ENCODE data around the gene KIAA1217. TPM values are rescaled to one million over a fixed set of nuclear protein-coding genes. Genes with fewer than 3 reads are reported as not detected.

Gene KIAA1217
- total RNA-seq, 1 donor from 2014 or later = 4.1 TPM

DNA sequence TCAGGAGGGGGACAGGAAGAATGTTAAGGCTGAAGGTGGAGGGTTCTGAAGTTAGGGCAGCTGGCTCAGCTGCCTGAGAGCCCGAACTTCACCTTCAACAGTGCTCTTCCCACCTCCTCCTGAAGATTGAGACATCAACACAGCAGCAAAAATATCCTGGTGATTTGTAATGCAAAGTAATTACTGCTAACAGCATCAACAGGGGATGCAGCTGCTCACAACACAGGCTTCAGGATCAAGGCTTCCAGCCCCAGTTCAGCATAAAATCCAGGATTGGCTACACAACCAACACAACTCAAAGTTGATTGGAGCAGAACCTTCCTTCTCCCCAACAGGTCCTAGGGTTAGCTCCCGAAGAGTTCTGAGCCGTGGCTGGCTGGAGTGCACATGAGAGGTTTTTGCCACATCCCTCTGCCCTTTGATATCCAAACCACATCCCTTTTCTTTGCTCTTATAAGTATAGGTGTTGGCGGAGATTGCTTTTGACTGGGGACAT, 242.4 kb downstream of the KIAA1217 start:
- no peak for FAIRE-seq

DNA sequence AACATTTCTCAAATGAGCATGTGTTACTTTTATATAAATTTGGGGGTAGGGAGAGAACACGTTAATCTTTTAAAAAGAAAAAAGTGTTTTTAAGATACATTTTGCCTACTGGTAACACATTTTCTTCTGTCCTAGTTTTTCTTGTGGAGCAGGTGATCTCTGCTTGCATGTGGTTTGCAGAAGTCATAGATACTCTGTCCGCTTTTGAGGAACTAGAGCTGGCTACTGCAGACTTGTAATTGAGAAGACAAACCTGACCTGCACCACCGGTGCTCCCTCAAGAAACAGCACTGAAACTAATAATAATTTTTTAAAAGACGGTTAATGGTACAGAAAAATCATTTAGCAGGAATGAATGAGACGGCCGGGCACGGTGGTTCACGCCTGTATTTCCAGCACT, 243.1 kb downstream of the KIAA1217 start:
- no peak for DNase-seq (ENCODE audit: low spot score in 2 of 2)

More for the DNA sequence above, 242.4 kb downstream of the KIAA1217 start:
- DNase-seq (ENCODE audit: low spot score in 2 of 2) = no peak

DNA sequence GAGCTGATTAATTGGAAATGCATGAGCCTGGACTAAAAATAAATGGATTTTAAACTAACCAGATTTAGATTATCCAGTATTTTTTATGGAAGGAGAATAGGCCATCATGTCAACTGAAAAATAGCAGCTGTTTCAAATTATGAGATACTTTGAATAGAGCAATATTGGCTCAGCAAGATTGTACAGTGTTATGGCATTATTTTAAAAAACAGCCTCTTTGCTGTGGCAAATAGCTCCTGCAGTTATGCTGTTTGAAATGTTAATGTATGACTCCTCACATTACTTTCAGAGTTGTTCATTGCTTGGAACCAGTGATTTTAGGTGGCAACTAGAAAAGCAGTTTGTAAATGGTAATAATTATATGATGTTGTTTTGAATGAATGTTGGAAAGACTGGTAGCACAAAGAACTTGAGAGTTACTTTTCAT, 244.5 kb downstream of the KIAA1217 start:
- no peak for FAIRE-seq
- DNase-seq (ENCODE audit: low spot score in 2 of 2) = no peak

More for the DNA sequence above, 243.1 kb downstream of the KIAA1217 start:
- no peak for FAIRE-seq

DNA sequence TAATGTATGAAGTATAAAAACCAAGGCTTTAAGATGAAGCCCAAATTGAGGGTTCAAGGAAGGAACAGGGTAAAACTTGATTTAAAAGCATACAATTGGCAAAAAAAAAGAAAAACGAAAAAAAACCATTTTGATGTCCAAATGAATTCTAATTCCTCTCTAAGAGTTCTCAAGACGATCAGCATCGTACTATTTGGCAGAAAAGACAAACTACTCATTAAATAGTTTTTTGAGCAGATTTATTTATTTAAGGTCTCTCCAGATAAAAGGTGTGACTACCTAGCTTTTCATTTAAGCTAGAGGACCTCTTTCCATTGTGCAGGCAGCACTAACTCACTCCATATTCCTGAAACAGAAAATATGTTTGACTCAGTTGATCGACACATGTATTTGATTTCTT, 245.0 kb downstream of the KIAA1217 start:
- FAIRE-seq (no peak), DNase-seq (ENCODE audit: low spot score in 2 of 2) (no peak)

DNA sequence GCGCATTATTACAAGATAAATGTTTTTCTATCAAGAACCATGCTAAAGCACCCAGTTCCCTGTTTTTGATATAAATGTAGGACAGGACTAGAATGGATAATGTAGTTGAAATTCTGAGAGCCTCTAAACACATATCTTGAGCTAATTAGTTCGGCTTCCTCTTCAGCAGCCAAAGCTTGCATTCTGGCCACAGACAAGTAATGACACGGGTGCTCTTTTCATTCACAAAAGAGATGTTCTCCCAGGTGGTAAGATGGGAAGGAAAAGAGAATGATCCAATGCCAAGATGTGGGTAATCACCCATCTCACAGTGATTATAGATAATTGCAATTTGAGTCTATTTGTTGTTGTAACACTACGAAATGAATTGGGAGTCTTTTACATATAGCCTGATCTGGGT, 246.5 kb downstream of the KIAA1217 start:
- DNase-seq (ENCODE audit: low spot score in 2 of 2) (no peak), FAIRE-seq (no peak)

DNA sequence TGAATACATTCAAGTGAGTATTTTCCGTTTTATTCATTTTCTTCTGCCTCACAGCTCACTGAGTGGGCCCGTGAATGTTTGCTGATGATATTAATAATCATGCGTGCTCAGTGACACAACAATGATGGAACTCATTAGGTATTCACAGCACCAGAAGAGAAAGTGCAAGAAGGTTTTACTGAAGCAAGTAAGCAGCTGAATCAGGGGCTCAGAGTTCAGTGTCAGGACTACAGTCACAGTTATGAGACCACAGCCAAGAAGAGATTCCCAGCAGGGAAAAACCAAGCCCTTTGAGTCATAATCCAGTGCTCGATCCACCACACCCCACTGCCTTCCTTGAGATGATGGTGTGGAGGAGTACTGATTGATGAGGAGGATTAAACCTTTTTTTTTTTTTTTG, 247.4 kb downstream of the KIAA1217 start:
- DNase-seq (ENCODE audit: low spot score in 2 of 2) (no peak), FAIRE-seq (no peak)

DNA sequence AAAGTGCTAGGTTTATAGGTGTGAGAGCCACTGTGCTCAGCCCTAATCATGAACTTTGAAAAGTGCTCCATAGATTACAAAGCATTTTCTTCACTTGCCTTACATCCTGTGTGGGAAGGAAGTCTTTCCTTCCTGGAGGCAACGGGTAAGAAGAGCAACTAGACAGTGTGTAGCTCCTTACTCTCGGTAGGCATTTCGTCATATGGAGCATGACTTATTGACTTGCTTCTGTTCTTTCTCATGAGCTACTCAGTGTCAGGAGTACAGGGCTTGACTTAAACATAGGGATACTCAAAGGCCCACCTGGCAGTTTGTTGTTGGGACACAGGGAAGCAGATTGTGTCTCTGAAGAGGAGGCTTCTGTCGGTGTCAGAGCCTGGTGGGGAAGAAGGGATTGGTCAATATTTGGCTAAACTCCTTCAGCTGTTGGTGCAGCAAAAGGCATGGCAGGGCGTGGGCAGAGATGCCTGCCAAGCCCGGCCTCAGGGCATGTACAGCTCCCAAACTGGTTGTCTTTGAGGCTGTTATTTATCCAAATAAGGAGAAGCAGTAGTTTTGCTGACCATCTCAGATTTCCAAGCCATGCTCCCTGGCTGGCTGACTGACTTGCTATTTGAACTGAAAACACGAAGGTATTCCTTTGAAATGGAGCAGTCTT, 248.9 kb downstream of the KIAA1217 start:
- DNase-seq (ENCODE audit: low spot score in 2 of 2) (no peak), FAIRE-seq (no peak)

DNA sequence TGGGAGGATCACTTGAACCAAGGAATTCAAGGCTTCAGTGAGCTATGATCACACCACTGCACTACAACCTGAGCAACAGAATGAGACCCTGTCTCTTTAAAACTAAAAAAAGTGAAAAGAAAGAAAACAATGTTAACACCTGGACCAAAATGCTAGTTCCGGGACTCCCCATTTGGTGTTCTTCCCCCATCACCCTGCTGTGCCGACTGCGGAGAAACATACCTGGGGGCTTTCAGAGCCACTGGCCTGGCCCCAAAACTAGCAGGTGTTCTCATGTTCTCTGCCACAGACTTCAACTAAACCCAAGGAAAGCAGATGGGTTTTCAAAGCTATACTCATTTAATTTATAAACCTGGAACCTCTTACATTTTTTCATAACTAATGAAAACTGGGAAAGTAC, 250.9 kb downstream of the KIAA1217 start:
- DNase-seq (ENCODE audit: low spot score in 2 of 2) (no peak), FAIRE-seq (no peak)

DNA sequence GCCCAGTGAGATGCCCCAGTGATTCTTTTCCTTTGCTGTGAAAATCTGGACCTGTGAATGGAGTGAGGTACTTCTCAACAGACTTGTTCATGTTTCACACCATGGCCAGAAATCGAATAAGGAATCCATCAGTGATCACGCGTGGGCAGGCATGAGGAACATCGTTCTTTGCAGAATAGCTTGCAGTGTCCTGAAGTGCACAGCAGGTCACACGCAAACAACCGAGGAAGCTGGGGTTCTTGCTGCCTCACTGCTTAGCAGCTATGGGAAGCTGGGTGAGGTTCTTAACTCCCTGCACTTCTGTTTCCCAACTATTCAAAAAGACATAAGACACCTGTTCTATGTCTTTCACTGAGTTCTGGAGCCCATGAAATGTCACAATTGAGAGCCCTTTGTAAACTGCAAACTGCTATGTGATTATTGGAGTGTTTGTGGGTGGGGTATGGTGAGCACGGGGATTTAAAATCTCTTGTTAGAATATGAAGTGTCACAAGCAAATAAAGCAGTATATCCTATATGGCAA, 253.4 kb downstream of the KIAA1217 start:
- FAIRE-seq (no peak), DNase-seq (ENCODE audit: low spot score in 2 of 2) (no peak)

DNA sequence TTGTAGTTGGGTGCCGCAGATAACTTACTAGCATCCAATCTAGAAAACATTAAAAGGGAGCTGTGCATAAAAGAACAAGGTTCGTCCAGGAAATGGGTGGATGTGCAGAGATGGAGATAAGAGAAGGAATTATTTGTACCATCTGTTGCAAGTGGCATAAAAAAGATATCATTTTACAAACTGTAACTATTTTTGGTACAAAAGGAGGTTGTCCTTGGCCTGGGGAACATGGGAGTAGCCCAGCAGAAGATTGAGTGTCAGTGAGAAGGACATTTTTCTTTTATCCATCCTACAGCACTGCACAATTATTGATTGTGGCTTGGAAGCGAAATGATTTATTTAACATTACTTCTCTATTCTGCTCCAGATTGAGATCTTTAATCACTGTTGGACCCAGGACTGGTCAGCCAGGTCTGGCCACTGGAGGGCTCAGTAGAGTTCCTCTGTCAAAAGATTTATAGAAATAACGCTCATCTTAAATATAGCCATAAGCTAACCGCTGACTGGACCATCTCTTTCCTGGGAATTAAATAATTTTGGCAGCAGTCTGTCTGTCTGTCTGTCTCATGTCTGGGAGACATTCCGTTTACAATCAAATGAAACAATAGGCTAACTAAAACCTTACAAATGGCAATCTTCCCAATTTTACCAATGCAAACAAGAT, 254.1 kb downstream of the KIAA1217 start:
- FAIRE-seq = no peak

DNA sequence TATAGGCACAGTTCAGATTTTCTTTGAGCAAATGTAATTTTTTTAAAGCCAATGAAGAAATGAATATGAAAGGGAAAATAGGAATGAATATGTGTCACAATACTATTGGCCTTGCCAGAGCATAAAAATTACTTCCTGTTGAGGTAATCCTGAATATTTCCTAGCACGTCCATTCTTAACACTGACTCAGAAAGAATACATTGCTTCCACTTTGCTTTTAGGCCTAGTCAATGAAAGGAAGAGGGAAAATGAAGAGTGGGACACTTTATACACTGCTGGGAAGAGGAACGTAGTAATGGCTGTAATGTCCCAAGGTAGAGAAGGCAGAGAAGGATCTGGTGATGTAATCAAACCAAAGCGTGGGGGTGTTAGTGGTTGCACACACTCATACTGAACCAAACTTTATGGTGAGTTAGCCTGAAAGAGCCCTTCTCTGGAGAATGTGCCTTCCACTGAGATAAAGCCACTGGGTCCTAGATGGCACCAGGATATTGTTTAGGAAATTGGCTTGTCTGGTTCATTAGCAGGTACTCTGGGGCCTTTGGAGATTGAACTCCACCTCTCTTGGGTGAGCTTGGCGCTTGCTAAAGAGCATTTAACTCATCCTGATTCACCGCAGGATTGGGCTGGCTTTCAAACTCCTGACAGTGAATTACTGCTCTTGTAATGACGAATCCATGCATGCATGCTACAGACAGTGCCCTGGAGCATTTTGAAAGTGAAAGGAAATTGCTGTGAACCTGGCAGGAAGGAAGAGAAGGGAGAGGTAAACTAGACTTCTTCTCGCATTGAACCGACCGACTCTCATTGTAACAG, 254.9 kb downstream of the KIAA1217 start:
- FAIRE-seq (no peak), DNase-seq (ENCODE audit: low spot score in 2 of 2) (no peak)

More for the DNA sequence above, 254.1 kb downstream of the KIAA1217 start:
- no peak for DNase-seq (ENCODE audit: low spot score in 2 of 2)

DNA sequence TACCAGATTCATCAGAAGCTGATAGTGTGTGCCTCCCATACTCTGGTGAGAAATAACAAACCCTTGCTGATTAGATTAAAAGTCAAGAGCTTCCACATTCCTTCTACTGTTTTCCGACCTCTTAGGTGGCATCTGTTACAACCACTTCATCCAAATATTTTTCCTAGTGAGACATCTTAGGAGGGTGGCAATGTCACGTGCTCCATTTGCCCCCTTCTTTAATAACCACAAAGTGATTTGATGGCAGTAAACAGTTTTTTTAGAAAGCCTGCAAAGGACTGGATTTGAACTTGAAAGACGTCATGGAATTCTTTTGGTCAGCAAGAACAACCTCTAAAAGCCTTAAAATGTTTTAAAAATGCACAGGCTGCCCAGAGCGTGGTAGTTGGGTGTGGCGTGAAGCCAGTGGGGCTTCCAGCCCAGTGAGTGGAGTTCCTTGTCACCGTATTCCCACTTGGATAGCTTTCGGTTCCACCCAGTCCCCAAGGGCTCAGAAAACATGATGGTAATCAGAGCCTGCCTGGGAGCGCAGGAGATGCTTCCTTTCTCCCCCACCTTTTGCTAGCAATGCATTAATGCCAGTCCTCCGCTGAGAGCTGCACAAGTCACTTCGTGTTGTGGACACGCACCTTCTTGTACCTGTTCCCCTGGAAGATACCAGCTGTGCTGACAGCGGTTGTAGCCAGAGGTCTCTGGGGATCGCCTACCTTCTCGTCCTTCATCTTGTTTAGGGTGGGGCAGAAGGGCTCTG, 256.4 kb downstream of the KIAA1217 start:
- FAIRE-seq (no peak), DNase-seq (ENCODE audit: low spot score in 2 of 2) (no peak)

DNA sequence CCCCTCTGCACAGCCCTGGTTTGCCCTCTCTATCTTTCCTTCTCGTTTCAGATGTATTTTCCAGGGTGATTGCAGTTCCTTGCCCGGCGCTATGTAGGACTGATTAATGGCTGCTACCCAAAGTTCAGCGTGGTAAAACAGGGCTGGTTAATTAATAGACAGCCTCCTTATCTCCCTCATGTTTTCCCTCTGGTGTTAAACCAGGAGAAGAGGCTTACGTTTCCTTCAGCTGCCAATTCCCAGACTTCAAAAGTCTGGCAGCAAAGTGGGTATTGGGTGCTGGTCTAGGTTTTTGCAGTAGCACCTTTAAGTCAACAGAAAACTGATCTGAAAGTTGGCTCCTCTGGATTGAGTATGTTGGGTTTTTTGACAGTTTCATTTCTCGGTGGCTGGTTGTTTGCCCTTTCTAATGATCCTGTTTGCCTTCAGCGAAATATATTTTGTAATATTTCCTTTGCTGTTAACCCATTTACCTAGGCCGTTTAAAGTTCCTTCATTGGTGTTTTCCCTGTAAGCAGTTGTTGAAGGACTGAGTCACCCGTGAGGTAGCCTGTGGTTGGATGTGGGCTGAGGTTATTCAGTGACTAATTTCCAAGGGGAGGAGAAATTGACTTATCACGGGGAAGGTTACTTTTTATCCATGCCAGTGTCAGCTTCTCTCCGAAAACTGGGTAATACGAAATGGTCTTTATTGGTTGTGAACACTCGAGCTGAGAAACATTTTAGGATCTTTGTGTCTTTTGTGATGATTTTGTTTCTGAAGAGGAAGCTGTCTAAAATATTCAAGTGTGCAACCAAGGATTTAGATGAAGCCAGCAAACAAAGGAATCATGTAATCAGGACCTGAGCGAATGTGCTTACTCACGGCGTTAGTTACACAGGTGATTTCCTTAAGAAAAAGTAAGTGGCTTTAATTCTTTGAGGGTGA, 257.2 kb downstream of the KIAA1217 start:
- FAIRE-seq = no peak
- DNase-seq (ENCODE audit: low spot score in 2 of 2) = no peak

DNA sequence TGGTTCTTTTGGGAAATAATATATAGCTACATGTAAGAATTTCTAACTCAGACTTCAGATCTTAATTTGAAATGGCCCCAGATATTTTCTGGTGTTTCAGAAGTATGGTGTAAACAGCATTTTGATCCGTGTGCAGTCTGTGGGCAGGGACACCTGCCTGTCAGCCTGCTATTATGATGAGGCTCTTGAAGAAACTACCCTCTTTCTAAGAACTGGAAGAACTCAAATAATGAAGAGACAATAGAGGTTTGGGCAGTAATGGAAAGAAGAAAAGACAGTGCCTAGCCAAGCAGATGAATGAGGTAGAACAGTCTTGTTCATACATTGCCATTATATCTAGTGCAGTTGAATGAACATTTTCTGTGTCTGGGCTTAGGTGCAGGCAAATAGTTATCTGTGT, 258.2 kb downstream of the KIAA1217 start:
- FAIRE-seq (no peak), DNase-seq (ENCODE audit: low spot score in 2 of 2) (no peak)

DNA sequence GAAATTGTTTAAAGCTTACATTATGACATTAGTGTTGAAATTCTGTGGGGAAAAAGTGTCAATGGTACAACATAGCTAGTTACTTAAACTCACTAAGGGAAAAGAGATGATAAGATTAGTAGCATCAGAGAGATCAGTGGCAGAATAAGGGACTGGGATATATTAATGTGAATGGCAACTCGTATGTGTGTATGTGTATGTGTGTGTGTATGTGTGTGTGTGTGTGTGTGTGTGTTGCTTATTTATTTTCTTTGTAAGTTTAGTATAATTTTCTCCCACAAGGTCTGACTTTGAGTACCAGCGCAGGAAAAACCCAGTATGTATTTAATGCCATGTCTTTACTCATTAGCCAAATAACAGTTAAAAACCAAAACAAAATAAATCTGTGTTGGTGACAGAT, 258.7 kb downstream of the KIAA1217 start:
- no peak for DNase-seq (ENCODE audit: low spot score in 2 of 2)
- no peak for FAIRE-seq

DNA sequence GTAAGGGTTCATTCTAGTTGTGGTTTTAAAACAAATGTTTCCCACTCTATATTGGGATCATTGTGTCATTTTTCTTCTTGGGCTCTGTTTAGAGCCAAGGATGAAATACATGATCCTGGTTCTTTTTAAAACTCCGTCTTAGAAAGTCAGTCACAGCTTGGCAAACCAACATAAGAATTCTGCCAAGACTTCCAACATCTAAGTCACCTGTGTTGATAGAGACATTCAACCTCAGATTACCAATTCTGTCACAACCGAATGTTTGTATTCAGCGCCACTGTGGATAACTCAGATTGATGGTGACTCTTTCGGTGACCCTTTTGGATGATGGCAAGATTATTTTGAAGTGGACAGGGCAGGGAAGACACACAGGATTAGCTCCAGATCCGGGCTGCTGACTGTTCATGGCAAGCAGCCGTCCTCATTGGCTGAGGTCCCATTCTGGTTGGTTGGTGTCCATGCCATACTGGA, 259.4 kb downstream of the KIAA1217 start:
- DNase-seq (ENCODE audit: low spot score in 2 of 2) (no peak), FAIRE-seq (no peak)

DNA sequence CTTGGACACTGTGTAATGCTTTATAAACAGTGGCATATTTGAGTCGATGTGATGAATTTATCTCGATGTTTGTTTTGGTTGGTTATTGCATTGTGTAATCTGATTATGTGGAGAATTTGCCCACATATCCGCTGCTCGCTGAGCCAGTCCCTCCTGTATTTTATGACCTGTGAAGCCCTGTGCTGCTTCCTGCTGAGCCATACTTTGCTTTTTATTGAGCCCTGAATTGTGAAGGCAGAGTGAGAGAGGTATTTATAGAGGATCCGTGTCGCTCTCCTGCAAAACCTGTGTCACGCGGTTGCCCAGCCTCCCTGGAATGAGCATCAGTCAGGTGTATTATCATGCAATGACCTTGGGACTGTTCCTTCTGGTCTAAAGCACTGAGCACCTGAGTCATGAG, 261.1 kb downstream of the KIAA1217 start:
- no peak for FAIRE-seq
- DNase-seq (ENCODE audit: low spot score in 2 of 2) = no peak

DNA sequence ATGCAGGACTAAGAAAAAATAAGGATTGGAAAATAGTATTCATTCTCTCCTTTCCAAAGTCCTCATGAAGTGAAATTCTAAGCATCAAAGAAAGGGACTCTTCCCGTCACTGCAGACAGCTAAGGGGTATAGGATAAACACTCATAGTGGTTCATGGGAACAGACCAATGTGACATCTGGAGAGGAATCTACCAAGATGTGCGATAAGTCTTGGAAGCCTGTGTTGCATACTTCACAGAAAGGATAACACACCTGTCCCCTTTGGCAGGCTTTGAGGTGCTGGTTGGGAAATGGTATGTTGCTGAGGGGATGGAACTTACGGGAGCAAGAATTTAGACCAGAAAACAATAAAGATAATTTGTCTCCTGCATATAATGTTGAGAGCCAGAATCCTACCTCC, 266.7 kb downstream of the KIAA1217 start:
- DNase-seq (ENCODE audit: low spot score in 2 of 2) = no peak
- FAIRE-seq = no peak

All from frontal cortex (tissue), 4 donors.